K562 (cell line): Measurements from ENCODE around the gene KCNA4. TPM values are rescaled to one million over a fixed set of nuclear protein-coding genes. Genes with fewer than 3 reads are reported as not detected.

Source experiments
- ATAC-seq: fragments of 200-7000 bp; cut with Tn5 transposase; 3 replicates; pipeline ENCODE4 v1.9.1; 2020; ENCODE audit warnings: moderate library complexity
- BruUV-seq: library from RNA; stranded (reverse); fragments of 400-500 nt; replicated peaks from 2 replicates; lab custom pipeline; 2021; lab: Mats Ljungman, UMichigan
- CTCF ChIA-PET: fragments of 300-600 bp; formaldehyde crosslinking; extraction: SDS; loops from one replicate; lab custom pipeline; 2021; ENCODE audit warnings: low intra/inter-chr PET ratio; lab: Yijun Ruan, JAX
- POLR2A ChIA-PET: fragments of 300-600, 350-650 bp; sonication (Branson Sonifier 250); formaldehyde crosslinking; extraction: SDS; loops from one replicate; lab custom pipeline; 2021; ENCODE audit warnings: antibody characterized with exemption, inconsistent platforms; lab: Yijun Ruan, JAX
- DNase-seq, 4 experiments: peaks; one replicate each; pipeline versions ENCODE4 v3.0.0 to v3.0.0-alpha.2; 2011 to 2018; ENCODE audit warnings: low spot score in 3 of 4, mixed read lengths in 3 of 4; ENCODE audit errors: extremely low read depth in 1 of 4
- FAIRE-seq: peaks from 2 replicates; lab custom pipeline; 2011; peaks lifted over from hg19 to GRCh38; lab: Jason Lieb, UNC
- H2AFZ ChIP-seq: 2 replicates; pipeline ENCODE4 v1.6.0; 2011; ENCODE audit warnings: low read depth, low read length, control low read depth, inconsistent platforms
- H3K27ac ChIP-seq: fragments of 200-600 bp; 3 replicates; pipeline ENCODE4 v1.8.0; 2011; ENCODE audit warnings: low read depth, mild to moderate bottlenecking, control low read depth, inconsistent platforms, low read length, moderate library complexity, mixed read lengths; ENCODE audit errors: extremely low read depth
- H3K27me3 ChIP-seq, 2 experiments: fragments of 300-600 bp in 1 of 2; 2 replicates in 1 of 2; 3 replicates in 1 of 2; pipeline versions ENCODE4 v1.6.0 to v1.8.0; 2011; ENCODE audit warnings: inconsistent platforms in 2 of 2, low read length in 2 of 2, mild to moderate bottlenecking in 1 of 2, mixed read lengths in 1 of 2, moderate library complexity in 1 of 2; ENCODE audit not compliant: control insufficient read depth in 2 of 2, insufficient read depth in 2 of 2
- H3K36me3 ChIP-seq: fragments of 300-600 bp; 3 replicates; pipeline ENCODE4 v1.8.0; 2011; ENCODE audit warnings: mild to moderate bottlenecking, low read length, inconsistent platforms; ENCODE audit not compliant: control insufficient read depth, insufficient read depth
- H3K4me1 ChIP-seq, 2 experiments: fragments of 200-600 bp in 1 of 2; replicated peaks in 1 of 2; 2 replicates in 1 of 2; 3 replicates in 1 of 2; pipeline versions ENCODE4 v1.5.1 to v1.8.0; 2011; ENCODE audit warnings: inconsistent platforms in 2 of 2, low read length in 2 of 2, mild to moderate bottlenecking in 1 of 2, mixed read lengths in 1 of 2, moderate library complexity in 1 of 2; ENCODE audit not compliant: control insufficient read depth in 2 of 2, insufficient read depth in 2 of 2
- H3K4me2 ChIP-seq: 2 replicates; pipeline ENCODE4 v1.6.1; 2011; ENCODE audit warnings: low read length, control low read depth, inconsistent platforms, mixed read lengths; ENCODE audit not compliant: insufficient read depth
- H3K4me3 ChIP-seq: fragments of 200-600 bp; sonication (generic), shearing (Covaris generic); 2 replicates; pipeline ENCODE4 v1.5.1; 2016; ENCODE audit warnings: control low read depth, inconsistent platforms
- H3K79me2 ChIP-seq: fragments of 200-600 bp; 3 replicates; pipeline ENCODE4 v1.8.0; 2011; ENCODE audit warnings: low read length, inconsistent platforms; ENCODE audit not compliant: control insufficient read depth, insufficient read depth
- H3K9ac ChIP-seq, 2 experiments: 2 replicates each; pipeline versions ENCODE4 v1.6.0 to v1.6.1; 2011; ENCODE audit warnings: low read depth in 2 of 2, low read length in 2 of 2, control low read depth in 1 of 2, inconsistent platforms in 1 of 2, mild to moderate bottlenecking in 1 of 2, mixed read lengths in 1 of 2; ENCODE audit not compliant: insufficient read depth in 1 of 2
- H3K9me1 ChIP-seq: one replicate; pipeline ENCODE4 v1.6.0; 2011; ENCODE audit warnings: inconsistent platforms, mild to moderate bottlenecking, low read length, moderate library complexity; ENCODE audit not compliant: control insufficient read depth, insufficient read depth
- H3K9me3 ChIP-seq: replicated peaks from 2 replicates; pipeline ENCODE4 v1.5.1; 2011; ENCODE audit warnings: low read depth, low read length, inconsistent platforms; ENCODE audit not compliant: control insufficient read depth, insufficient read depth
- H4K20me1 ChIP-seq: replicated peaks from 2 replicates; pipeline ENCODE4 v1.6.1; 2011; ENCODE audit warnings: low read length, inconsistent platforms, mixed read lengths; ENCODE audit not compliant: control insufficient read depth, insufficient read depth
- CBFA2T2 ChIP-seq: fragments of 450-650 bp; conservative IDR thresholded peaks from 2 replicates; pipeline ENCODE4 v1.6.1; 2017; ENCODE audit warnings: mild to moderate bottlenecking
- CREB3 ChIP-seq: fragments of 450-650 bp; conservative IDR thresholded peaks from 2 replicates; pipeline ENCODE4 v1.6.1; 2016; ENCODE audit warnings: missing genetic modification characterization, low read depth, mild to moderate bottlenecking, missing compliant biosample characterization, moderate library complexity
- ELF4 ChIP-seq: fragments of 450-650 bp; formaldehyde crosslinking; IDR thresholded peaks from 2 replicates; pipeline ENCODE4 v1.4.0; 2022; ENCODE audit warnings: missing genetic modification characterization
- EP400 ChIP-seq: fragments of 450-650 bp; IDR thresholded peaks from 2 replicates; pipeline ENCODE4 v1.6.1; 2017; ENCODE audit warnings: antibody characterized with exemption, mild to moderate bottlenecking, moderate library complexity
- ILF3 ChIP-seq: fragments of 450-650 bp; IDR thresholded peaks from 2 replicates; pipeline ENCODE4 v1.6.1; 2018; ENCODE audit warnings: antibody characterized with exemption, mild to moderate bottlenecking, moderate library complexity, borderline replicate concordance
- KDM1A ChIP-seq, 2 experiments: fragments of 450-650 bp; IDR thresholded peaks; 2 replicates each; pipeline ENCODE4 v1.6.1; 2016; ENCODE audit warnings: mild to moderate bottlenecking in 2 of 2
- OTX1 ChIP-seq: fragments of 450-650 bp; formaldehyde crosslinking; IDR thresholded peaks from 2 replicates; pipeline ENCODE4 v1.4.0; 2022; ENCODE audit warnings: mild to moderate bottlenecking
- PHTF2 ChIP-seq: fragments of 250-450 bp; sonication (Bioruptor Pico); IDR thresholded peaks from 2 replicates; pipeline ENCODE4 v1.5.0; 2021; ENCODE audit warnings: mild to moderate bottlenecking
- PPARD ChIP-seq: fragments of 250-450 bp; sonication (Bioruptor Pico); IDR thresholded peaks from 2 replicates; pipeline ENCODE4 v1.8.0; 2022; ENCODE audit warnings: inconsistent platforms, mild to moderate bottlenecking, moderate library complexity
- TAL1 ChIP-seq: fragments of 450-650 bp; IDR thresholded peaks from 2 replicates; pipeline ENCODE4 v1.6.1; 2016; ENCODE audit warnings: mild to moderate bottlenecking
- ZNF561 ChIP-seq: fragments of 450-650 bp; formaldehyde crosslinking; conservative IDR thresholded peaks from 2 replicates; pipeline ENCODE4 v1.4.0; 2020; ENCODE audit warnings: mild to moderate bottlenecking, moderate library complexity
- WGBS: fragments of 100-300 bp; shearing (Covaris generic); methylation state at CpG from one replicate; pipeline ENCODE4 v1.1.6; 2016; ENCODE audit warnings: low coverage, mixed read lengths; ENCODE audit not compliant: insufficient coverage; ENCODE audit errors: missing lambda C conversion rate; 5-methylcytosine and 5-hydroxymethylcytosine counted together
- in situ Hi-C: fragments of 300-500 bp; cut with MboI; formaldehyde crosslinking; loops from 4 replicates; pipeline ENCODE4 v1.15.0; 2018; ENCODE audit warnings: inconsistent platforms, mixed read lengths
- intact Hi-C: fragments of 100-400 bp; cut with micrococcal nuclease; formaldehyde crosslinking; loops from 2 replicates; pipeline ENCODE4 v1.14.2; 2022
- polyA plus RNA-seq, 8 experiments: library from polyadenylated mRNA; depleted of rRNA in 4 of 8; stranded (reverse) in 5 of 8; unstranded in 3 of 8; fragments of >200 nt; fragmentation: Nextera tagmentation in 2 of 8; fragmentation: Illumina TruSeq in 1 of 8; extraction: Ambion mirVana in 2 of 8; extraction: Trizol in 1 of 8; gene quantifications; 2 replicates each; pipeline versions ENCODE4 v1.2.1 to v1.2.3, GENCODE V29; 2011 to 2014; ENCODE audit warnings: inconsistent platforms in 1 of 8, missing spikeins in 1 of 8
- total RNA-seq, 7 experiments: library from RNA; depleted of rRNA in 6 of 7; stranded (reverse); fragments of >200 nt in 6 of 7; fragmentation: Illumina TruSeq in 2 of 7; extraction: Trizol in 2 of 7; gene quantifications; 2 replicates each; pipeline versions ENCODE4 v1.2.1 to v1.2.3, GENCODE V29; 2011 to 2021; ENCODE audit warnings: low replicate concordance in 1 of 7

KCNA4 gene
- total and polyA plus RNA-seq, 9 of the 15 experiments (the other 6 are each of a cell fraction or from before 2014, with no cell fraction given) = not detected

GRCh38 chr11:30016588-30017363, at the start of gene KCNA4 (continued):
- TF ChIP-seq TAL1 (no peak), KDM1A (IDR thresholded peaks at IDR 0.05) (no peak), CREB3 (tag) (no peak)

- Histone ChIP-seq H3K36me3 (no peaks in the 10 kb centered on the region), H2AFZ (no peak overlapping the region), H3K27me3 (no peaks in the 10 kb centered on the region), H3K9ac (no peak overlapping the region), H3K4me1 (no peaks in the 10 kb centered on the region), H3K4me2 (no peak overlapping the region), H3K79me2 (no peaks in the 10 kb centered on the region), H3K9me3 (no peaks in the 10 kb centered on the region), H3K27ac (no peak overlapping the region), H3K9me1 (no peaks in the 10 kb centered on the region), H3K4me3 (no peak overlapping the region), H4K20me1 (no peaks in the 10 kb centered on the region)
- no peak for ATAC-seq
- ChIA-PET CTCF (no interaction called here), POLR2A (no interaction called here)
- intact Hi-C loops = no loop called here
- in situ Hi-C loops = no loop called here
- no TSS peak for BruUV-seq
- TF ChIP-seq ILF3 (no peak), PHTF2 (CRISPR knock-in tag) (no peak), EP400 (no peak), ZNF561 (CRISPR knock-in tag) (no peak), CBFA2T2 (no peak), OTX1 (no peak), ELF4 (CRISPR knock-in tag) (no peak), PPARD (CRISPR knock-in tag) (no peak)
- no peak for DNase-seq
- no peak for FAIRE-seq
- 0% methylated on average over 4 of the region's 4 CpGs for WGBS
Observed at GRCh38 chr11:30062103-30062502, 45.3 kb upstream of the KCNA4 start.
